ENCODE results near the gene PTGR2. TPM values are rescaled to one million over a fixed set of nuclear protein-coding genes. Genes with fewer than 3 reads are reported as not detected.
"Not testable (repeated sequence)": the region's sequence is repeated elsewhere in the genome, so short reads cannot be mapped to it uniquely, and the experiment has no call there.

The PTGR2 gene
- total and polyA plus RNA-seq, 2 donors (not counting 1 experiment from before 2014, with no cell fraction given): 5.6 to 7.9 TPM

DNA sequence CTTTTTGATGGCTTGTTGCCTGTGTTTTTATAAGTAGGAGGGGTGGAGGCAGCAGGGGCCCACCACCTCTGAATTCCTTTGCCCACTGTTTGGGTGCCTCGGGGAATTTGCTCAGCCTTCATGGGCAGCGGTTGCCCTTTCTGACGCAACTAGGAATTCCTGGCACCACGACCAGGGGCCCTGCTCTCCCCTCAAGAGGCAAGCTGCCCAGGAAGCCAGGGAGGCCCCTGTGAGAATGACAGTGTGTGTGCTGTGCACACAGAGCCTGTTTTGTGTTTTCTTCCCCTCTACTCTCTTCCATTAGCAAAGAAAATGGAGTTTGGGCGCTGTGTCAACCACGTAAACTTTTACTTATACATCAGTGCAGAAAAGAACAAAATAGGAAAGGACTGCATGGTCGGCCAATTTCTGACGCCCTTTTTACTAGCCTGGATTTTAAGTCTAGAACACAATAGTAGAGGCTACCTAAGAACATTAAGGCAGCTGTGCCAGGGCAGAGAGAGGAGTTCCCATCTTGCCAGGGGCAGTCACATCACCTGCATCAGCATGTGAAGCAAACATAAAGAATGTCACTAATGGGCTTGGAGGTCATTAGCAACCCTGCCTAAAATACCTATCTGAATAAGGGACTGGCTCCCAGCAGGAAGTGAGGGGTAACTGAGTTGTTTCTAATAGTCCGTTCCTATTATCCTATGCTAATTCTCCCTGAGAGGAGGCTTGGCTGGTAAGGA is 17.9 kb upstream of the PTGR2 start:
- Histone ChIP-seq H3K27ac (ENCODE audit: insufficient read depth, low read length) (no peak overlapping the region), H3K9me3 (ENCODE audit: control insufficient read depth, insufficient read depth, low read depth, low read length) (no peaks in the 10 kb centered on the region), H3K4me2 (ENCODE audit: extremely low read depth, insufficient read depth, low read length) (no peak overlapping the region), H3K27me3 (ENCODE audit: control insufficient read depth, insufficient read depth, low read length) (no peaks in the 10 kb centered on the region), H2AFZ (ENCODE audit: low read length) (no peak overlapping the region), H3K4me3 (replicated peaks in 1 of 4; ENCODE audit: control extremely low read depth in 1 of 4, insufficient read depth in 1 of 4, low read depth in 3 of 4, low read length in 4 of 4) (no peak overlapping the region), H4K20me1 (ENCODE audit: control insufficient read depth, extremely low read depth, insufficient read depth, low read length) (no peaks in the 10 kb centered on the region), H3K4me1 (ENCODE audit: control insufficient read depth, extremely low read depth, insufficient read depth, low read length) (no peaks in the 10 kb centered on the region), H3K36me3 (ENCODE audit: control insufficient read depth, insufficient read depth, low read length) (no peaks in the 10 kb centered on the region), H3K9ac (ENCODE audit: insufficient read depth, low read length) (no peak overlapping the region), H3K79me2 (ENCODE audit: control insufficient read depth, insufficient read depth, low read length) (no peaks in the 10 kb centered on the region)
- peak; percentile 76 to 80 for DNase-seq (ENCODE audit: low read depth in 2 of 2)
- TF ChIP-seq, protein P1, sequence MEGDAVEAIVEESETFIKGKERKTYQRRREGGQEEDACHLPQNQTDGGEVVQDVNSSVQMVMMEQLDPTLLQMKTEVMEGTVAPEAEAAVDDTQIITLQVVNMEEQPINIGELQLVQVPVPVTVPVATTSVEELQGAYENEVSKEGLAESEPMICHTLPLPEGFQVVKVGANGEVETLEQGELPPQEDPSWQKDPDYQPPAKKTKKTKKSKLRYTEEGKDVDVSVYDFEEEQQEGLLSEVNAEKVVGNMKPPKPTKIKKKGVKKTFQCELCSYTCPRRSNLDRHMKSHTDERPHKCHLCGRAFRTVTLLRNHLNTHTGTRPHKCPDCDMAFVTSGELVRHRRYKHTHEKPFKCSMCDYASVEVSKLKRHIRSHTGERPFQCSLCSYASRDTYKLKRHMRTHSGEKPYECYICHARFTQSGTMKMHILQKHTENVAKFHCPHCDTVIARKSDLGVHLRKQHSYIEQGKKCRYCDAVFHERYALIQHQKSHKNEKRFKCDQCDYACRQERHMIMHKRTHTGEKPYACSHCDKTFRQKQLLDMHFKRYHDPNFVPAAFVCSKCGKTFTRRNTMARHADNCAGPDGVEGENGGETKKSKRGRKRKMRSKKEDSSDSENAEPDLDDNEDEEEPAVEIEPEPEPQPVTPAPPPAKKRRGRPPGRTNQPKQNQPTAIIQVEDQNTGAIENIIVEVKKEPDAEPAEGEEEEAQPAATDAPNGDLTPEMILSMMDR (conservative IDR thresholded peaks at IDR 0.05 in 1 of 2, IDR thresholded peaks at IDR 0.05 in 1 of 2; ENCODE audit: low read depth in 1 of 2, low read length in 2 of 2): no peak
- TF ChIP-seq EZH2 (IDR thresholded peaks at IDR 0.05; ENCODE audit: low read length, missing control alignments): no peak

DNA sequence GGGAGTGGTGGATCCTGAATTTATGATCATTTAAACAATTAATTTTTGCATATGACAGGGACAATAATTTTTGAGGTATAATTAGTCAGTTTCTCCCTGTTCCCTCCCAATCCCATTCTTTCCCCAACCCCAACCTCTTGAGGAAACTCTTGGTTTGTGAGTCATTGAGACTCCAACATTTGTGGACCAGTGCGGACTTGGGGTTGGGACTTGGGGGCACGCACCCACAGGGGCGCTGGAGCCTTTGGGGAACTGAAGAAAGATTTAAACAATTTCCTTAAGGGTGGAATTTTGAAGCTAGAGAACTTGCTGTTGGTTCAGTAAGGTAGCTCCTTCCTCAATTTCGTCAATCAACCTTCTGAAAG is 17.4 kb upstream of the PTGR2 start:
- Histone ChIP-seq H2AFZ (ENCODE audit: low read length) (no peak overlapping the region), H3K9me3 (ENCODE audit: control insufficient read depth, insufficient read depth, low read depth, low read length) (no peaks in the 10 kb centered on the region), H3K27me3 (ENCODE audit: control insufficient read depth, insufficient read depth, low read length) (no peaks in the 10 kb centered on the region), H3K4me1 (ENCODE audit: control insufficient read depth, extremely low read depth, insufficient read depth, low read length) (no peaks in the 10 kb centered on the region), H4K20me1 (ENCODE audit: control insufficient read depth, extremely low read depth, insufficient read depth, low read length) (no peaks in the 10 kb centered on the region), H3K79me2 (ENCODE audit: control insufficient read depth, insufficient read depth, low read length) (no peaks in the 10 kb centered on the region), H3K4me2 (ENCODE audit: extremely low read depth, insufficient read depth, low read length) (no peak overlapping the region), H3K9ac (ENCODE audit: insufficient read depth, low read length) (no peak overlapping the region), H3K27ac (ENCODE audit: insufficient read depth, low read length) (no peak overlapping the region), H3K36me3 (ENCODE audit: control insufficient read depth, insufficient read depth, low read length) (no peaks in the 10 kb centered on the region), H3K4me3 (replicated peaks in 1 of 4; ENCODE audit: control extremely low read depth in 1 of 4, insufficient read depth in 1 of 4, low read depth in 3 of 4, low read length in 4 of 4) (no peak overlapping the region)
- TF ChIP-seq, protein P1 (conservative IDR thresholded peaks at IDR 0.05 in 1 of 2, IDR thresholded peaks at IDR 0.05 in 1 of 2; ENCODE audit: low read depth in 1 of 2, low read length in 2 of 2): no peak
- TF ChIP-seq EZH2 (IDR thresholded peaks at IDR 0.05; ENCODE audit: low read length, missing control alignments): no peak
- peak in 1 of 2 donors; percentile 18 for DNase-seq (ENCODE audit: low read depth in 2 of 2)

DNA sequence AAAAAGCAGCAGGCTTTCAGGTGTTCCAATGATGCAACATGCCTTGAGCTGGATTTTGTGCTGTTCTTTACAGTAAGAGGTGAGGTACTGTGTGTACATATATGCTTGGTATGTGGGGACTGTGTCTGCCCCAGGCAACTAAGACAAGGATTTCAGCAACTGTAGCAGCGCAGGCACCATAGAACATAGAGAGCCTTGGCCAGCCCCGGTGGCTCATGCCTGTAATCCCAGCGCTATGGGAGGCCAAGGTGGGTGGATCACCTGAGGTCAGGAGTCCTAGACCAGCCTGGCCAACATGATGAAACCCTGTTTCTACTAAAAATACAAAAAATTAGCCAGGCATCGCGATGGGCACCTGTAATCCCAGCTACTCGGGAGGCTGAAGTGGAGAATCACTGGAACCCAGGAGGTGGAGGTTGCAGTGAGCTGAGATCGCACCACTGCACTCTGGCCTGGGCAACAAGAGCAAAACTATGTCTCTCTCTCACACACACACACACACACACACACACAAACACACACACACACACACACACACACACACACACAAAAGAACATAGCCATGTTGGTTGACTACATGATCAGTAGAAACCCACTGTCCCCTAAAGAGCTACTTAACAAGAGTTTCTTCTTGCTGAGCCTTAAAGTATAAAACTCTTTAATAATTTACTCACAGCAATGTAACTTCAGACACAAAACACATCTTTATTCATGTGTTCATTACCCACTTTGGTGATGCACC is 13.2 kb upstream of the PTGR2 start:
- H2AFZ ChIP-seq (ENCODE audit: low read length); H3K36me3 ChIP-seq (ENCODE audit: control insufficient read depth, insufficient read depth, low read length); H3K9me3 ChIP-seq (ENCODE audit: control insufficient read depth, insufficient read depth, low read depth, low read length); H3K4me2 ChIP-seq (ENCODE audit: extremely low read depth, insufficient read depth, low read length); H3K27ac ChIP-seq (ENCODE audit: insufficient read depth, low read length); H3K79me2 ChIP-seq (ENCODE audit: control insufficient read depth, insufficient read depth, low read length); H3K27me3 ChIP-seq (ENCODE audit: control insufficient read depth, insufficient read depth, low read length); H3K4me3 ChIP-seq (replicated peaks in 1 of 4; ENCODE audit: control extremely low read depth in 1 of 4, insufficient read depth in 1 of 4, low read depth in 3 of 4, low read length in 4 of 4); H3K4me1 ChIP-seq (ENCODE audit: control insufficient read depth, extremely low read depth, insufficient read depth, low read length); DNase-seq (ENCODE audit: low read depth in 2 of 2); H4K20me1 ChIP-seq (ENCODE audit: control insufficient read depth, extremely low read depth, insufficient read depth, low read length); H3K9ac ChIP-seq (ENCODE audit: insufficient read depth, low read length): not testable (repeated sequence)
